IMR-90 (cell line): ENCODE results near the gene PSMD12. TPM values are rescaled to one million over a fixed set of nuclear protein-coding genes. Genes with fewer than 3 reads are reported as not detected.

Experiments
- ATAC-seq: fragments of 200-7000 bp; cut with Tn5 transposase; 2 replicates; pipeline ENCODE4 v1.9.1; 2020; ENCODE audit warnings: low read depth, mild to moderate bottlenecking, moderate library complexity
- BruUV-seq: library from RNA; stranded (reverse); fragments of 400-500 nt; replicated peaks from 2 replicates; lab custom pipeline; 2021; lab: Mats Ljungman, UMichigan
- CTCF ChIA-PET: fragments of 300-600 bp; formaldehyde crosslinking; extraction: SDS; loops from one replicate; lab custom pipeline; 2021; ENCODE audit warnings: antibody characterized with exemption; lab: Yijun Ruan, JAX
- POLR2A ChIA-PET: fragments of 300-600 bp; sonication (Branson Sonifier 250); formaldehyde crosslinking; loops from one replicate; lab custom pipeline; 2022; ENCODE audit warnings: antibody characterized with exemption; ENCODE audit not compliant: unreplicated experiment; lab: Charles Lee
- DNase-seq: peaks from one replicate; pipeline ENCODE4 v3.0.0; 2013
- H2AFZ ChIP-seq: replicated peaks from 2 replicates; pipeline ENCODE3; 2013; ENCODE audit warnings: low read length, mild to moderate bottlenecking; ENCODE audit not compliant: poor library complexity
- H2AK5ac ChIP-seq: 2 replicates; pipeline ENCODE4 v1.6.1; 2013; ENCODE audit warnings: low read depth, low read length, inconsistent platforms
- H2AK9ac ChIP-seq: replicated peaks from 2 replicates; pipeline ENCODE3; 2013; ENCODE audit warnings: mild to moderate bottlenecking, low read depth, low read length, moderate library complexity; ENCODE audit not compliant: poor library complexity
- H2BK120ac ChIP-seq: 2 replicates; pipeline ENCODE4 v1.6.1; 2013; ENCODE audit warnings: low read depth, low read length, inconsistent platforms
- H2BK15ac ChIP-seq: 3 replicates; pipeline ENCODE4 v1.6.1; 2013; ENCODE audit warnings: low read depth, low read length, inconsistent platforms
- H2BK20ac ChIP-seq: 2 replicates; pipeline ENCODE4 v1.6.1; 2013; ENCODE audit warnings: low read depth, mild to moderate bottlenecking, inconsistent platforms, low read length, moderate library complexity
- H2BK5ac ChIP-seq: 2 replicates; pipeline ENCODE4 v1.6.1; 2013; ENCODE audit warnings: mild to moderate bottlenecking, low read depth, low read length, inconsistent platforms; ENCODE audit not compliant: poor library complexity, severe bottlenecking
- H3K14ac ChIP-seq: replicated peaks from 2 replicates; pipeline ENCODE4 v1.6.1; 2013; ENCODE audit warnings: low read depth, low read length, inconsistent platforms
- H3K18ac ChIP-seq: 2 replicates; pipeline ENCODE4 v1.6.1; 2013; ENCODE audit warnings: low read depth, low read length, control low read depth
- H3K23ac ChIP-seq: 2 replicates; pipeline ENCODE4 v1.6.1; 2013; ENCODE audit warnings: low read depth, low read length, inconsistent platforms
- H3K27ac ChIP-seq: 2 replicates; pipeline ENCODE4 v1.5.1; 2013; ENCODE audit warnings: mild to moderate bottlenecking, control low read depth, low read length; ENCODE audit not compliant: insufficient read depth
- H3K27me3 ChIP-seq: 2 replicates; pipeline ENCODE4 v1.6.1; 2013; ENCODE audit warnings: low read length; ENCODE audit not compliant: control insufficient read depth, insufficient read depth
- H3K36me3 ChIP-seq: 2 replicates; pipeline ENCODE4 v1.6.1; 2013; ENCODE audit warnings: low read length, mixed read lengths; ENCODE audit not compliant: control insufficient read depth, insufficient read depth
- H3K4ac ChIP-seq: 2 replicates; pipeline ENCODE4 v1.6.1; 2013; ENCODE audit warnings: low read depth, low read length, inconsistent platforms
- H3K4me1 ChIP-seq: 2 replicates; pipeline ENCODE4 v1.6.1; 2013; ENCODE audit warnings: low read length, mixed read lengths; ENCODE audit not compliant: control insufficient read depth, insufficient read depth
- H3K4me2 ChIP-seq: 2 replicates; pipeline ENCODE4 v1.6.1; 2013; ENCODE audit warnings: low read depth, mild to moderate bottlenecking, control low read depth, low read length, moderate library complexity
- H3K4me3 ChIP-seq: 2 replicates; pipeline ENCODE4 v1.5.1; 2013; ENCODE audit warnings: low read depth, mild to moderate bottlenecking, control low read depth, low read length, moderate library complexity; ENCODE audit not compliant: insufficient read depth
- H3K56ac ChIP-seq: 2 replicates; pipeline ENCODE4 v1.6.1; 2013; ENCODE audit warnings: low read length, inconsistent platforms; ENCODE audit not compliant: insufficient read depth; ENCODE audit errors: extremely low read depth
- H3K79me1 ChIP-seq, 2 experiments: 2 replicates each; pipeline ENCODE4 v1.6.1; 2013; ENCODE audit warnings: low read length in 2 of 2, inconsistent platforms in 1 of 2, low read depth in 1 of 2
- H3K9ac ChIP-seq: 2 replicates; pipeline ENCODE4 v1.6.1; 2013; ENCODE audit warnings: low read depth, low read length, control low read depth
- H3K9me1 ChIP-seq: 2 replicates; pipeline ENCODE4 v1.6.1; 2013; ENCODE audit warnings: low read length, inconsistent platforms; ENCODE audit not compliant: insufficient read depth
- H3K9me3 ChIP-seq: 2 replicates; pipeline ENCODE4 v1.6.1; 2013; ENCODE audit warnings: low read length; ENCODE audit not compliant: control insufficient read depth, insufficient read depth
- H4K20me1 ChIP-seq: 2 replicates; pipeline ENCODE4 v1.6.1; 2013; ENCODE audit warnings: low read length, inconsistent platforms; ENCODE audit not compliant: insufficient read depth
- H4K5ac ChIP-seq: 2 replicates; pipeline ENCODE4 v1.6.1; 2013; ENCODE audit warnings: mild to moderate bottlenecking, low read depth, low read length, control low read depth
- H4K8ac ChIP-seq, 2 experiments: 2 replicates each; pipeline ENCODE4 v1.6.1; 2013; ENCODE audit warnings: low read depth in 2 of 2, low read length in 2 of 2, control low read depth in 1 of 2, inconsistent platforms in 1 of 2
- H4K91ac ChIP-seq: 2 replicates; pipeline ENCODE4 v1.6.1; 2013; ENCODE audit warnings: low read depth, low read length, inconsistent platforms; ENCODE audit not compliant: insufficient read depth
- BHLHE40 ChIP-seq: fragments of 150-350 bp; IDR thresholded peaks from 2 replicates; pipeline ENCODE4 v1.6.1; 2016; ENCODE audit warnings: mild to moderate bottlenecking, low read depth, low read length
- CEBPB ChIP-seq: IDR thresholded peaks from 2 replicates; pipeline ENCODE4 v1.6.1; 2012; ENCODE audit warnings: low read depth, low read length, improper control_type of control experiment
- CHD1 ChIP-seq: IDR thresholded peaks from 2 replicates; pipeline ENCODE4 v1.6.1; 2012; ENCODE audit warnings: low read depth, low read length, improper control_type of control experiment
- ELK1 ChIP-seq: fragments of 150-350 bp; IDR thresholded peaks from 2 replicates; pipeline ENCODE4 v1.6.1; 2016; ENCODE audit warnings: low read depth, mild to moderate bottlenecking, low read length, moderate library complexity, borderline replicate concordance
- FOS ChIP-seq: fragments of 150-350 bp; IDR thresholded peaks from 2 replicates; pipeline ENCODE4 v1.6.1; 2016; ENCODE audit warnings: low read depth, low read length
- MAFK ChIP-seq: IDR thresholded peaks from 2 replicates; pipeline ENCODE4 v1.6.1; 2012; ENCODE audit warnings: low read depth, low read length, improper control_type of control experiment
- MAZ ChIP-seq: IDR thresholded peaks from 2 replicates; pipeline ENCODE4 v1.6.1; 2012; ENCODE audit warnings: low read depth, mild to moderate bottlenecking, low read length, improper control_type of control experiment, moderate library complexity, borderline replicate concordance
- MXI1 ChIP-seq: IDR thresholded peaks from 2 replicates; pipeline ENCODE4 v1.6.1; 2012; ENCODE audit warnings: low read depth, mild to moderate bottlenecking, low read length, moderate library complexity, borderline replicate concordance
- NFE2L2 ChIP-seq: fragments of 150-350 bp; IDR thresholded peaks from 2 replicates; pipeline ENCODE4 v1.6.1; 2016; ENCODE audit warnings: low read depth, mild to moderate bottlenecking, low read length
- POLR2A ChIP-seq: IDR thresholded peaks from 2 replicates; pipeline ENCODE4 v1.6.1; 2012; ENCODE audit warnings: mild to moderate bottlenecking, low read depth, low read length
- RAD21 ChIP-seq: IDR thresholded peaks from 2 replicates; pipeline ENCODE4 v1.6.1; 2012; ENCODE audit warnings: low read length, improper control_type of control experiment
- RCOR1 ChIP-seq: IDR thresholded peaks from 2 replicates; pipeline ENCODE4 v1.6.1; 2012; ENCODE audit warnings: mild to moderate bottlenecking, low read length, improper control_type of control experiment; ENCODE audit not compliant: insufficient replicate concordance
- RFX5 ChIP-seq: IDR thresholded peaks from 2 replicates; pipeline ENCODE4 v1.8.0; 2012; ENCODE audit warnings: low read depth, mild to moderate bottlenecking, low read length, moderate library complexity
- SMC3 ChIP-seq: fragments of 150-350 bp; IDR thresholded peaks from 2 replicates; pipeline ENCODE4 v1.6.1; 2016; ENCODE audit warnings: low read depth, mild to moderate bottlenecking, antibody characterized with exemption, low read length, moderate library complexity
- USF2 ChIP-seq: fragments of 150-350 bp; IDR thresholded peaks from 2 replicates; pipeline ENCODE4 v1.6.1; 2017; ENCODE audit warnings: mild to moderate bottlenecking, antibody characterized with exemption, low read length, low read depth
- WGBS, 2 experiments: methylation state at CpG; one replicate each; pipeline versions ENCODE4 v1.1.5 to v1.1.7; 2013; ENCODE audit warnings: missing lambda C conversion rate in 2 of 2; ENCODE audit not compliant: insufficient read length in 1 of 2; ENCODE audit errors: extremely low coverage in 2 of 2; 5-methylcytosine and 5-hydroxymethylcytosine counted together
- dilution Hi-C: fragments of 300-500 bp; cut with HindIII; formaldehyde crosslinking; loops from one replicate; pipeline ENCODE4 v1.14.3; 2018; ENCODE audit warnings: low sequenced_read_pairs; ENCODE audit not compliant: unreplicated experiment
- in situ Hi-C: fragments of 300-500 bp; cut with MboI; formaldehyde crosslinking; loops from 3 replicates; pipeline ENCODE4 v1.14.3; 2019; ENCODE audit warnings: low sequenced_read_pairs, inconsistent platforms, mixed read lengths
- intact Hi-C: fragments of 100-400 bp; cut with micrococcal nuclease; formaldehyde crosslinking; loops from 2 replicates; pipeline ENCODE4 v1.10.0; 2022
- polyA plus RNA-seq, 3 experiments: library from polyadenylated mRNA; depleted of rRNA; stranded (reverse); fragments of >200 nt; gene quantifications; 2 replicates each; pipeline ENCODE4 v1.2.3, GENCODE V29; 2012; ENCODE audit warnings: low replicate concordance in 1 of 3
- total RNA-seq: library from RNA; depleted of rRNA; stranded (reverse); fragments of >200 nt; gene quantifications from 2 replicates; pipeline ENCODE4 v1.2.3, GENCODE V29; 2012
- TF ChIP-seq, protein P1 (sequence below): conservative IDR thresholded peaks from 2 replicates; pipeline ENCODE4 v1.5.1; 2012; ENCODE audit warnings: mild to moderate bottlenecking, low read depth, low read length, improper control_type of control experiment

Gene PSMD12
- total and polyA plus RNA-seq, 2 of the 4 experiments (the other 2 are of a cell fraction): 17.9 to 39.7 TPM

DNA sequence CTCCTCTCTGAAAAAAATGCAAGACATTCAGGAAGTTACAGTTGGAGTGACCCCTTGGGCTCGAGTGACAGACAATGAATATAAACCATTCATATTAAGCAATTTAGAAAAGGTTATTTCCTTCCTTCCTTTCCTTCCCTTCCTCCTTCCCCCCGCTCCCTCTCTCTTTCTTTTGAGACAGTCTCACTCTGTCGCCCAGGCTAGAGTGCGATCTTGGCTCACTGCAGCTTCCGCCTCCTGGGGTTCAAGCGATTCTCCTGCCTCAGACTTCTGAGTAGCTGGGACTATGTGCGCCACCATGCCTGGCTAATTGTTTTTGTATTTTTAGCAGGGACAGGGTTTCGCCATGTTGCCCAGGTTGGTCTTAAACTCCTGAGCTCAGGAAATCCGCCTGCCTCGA, 13.2 kb downstream of the PSMD12 start:
- peaks cover 44 to 48% of the 10 kb centered on the region in 2 experiments for H3K79me1 ChIP-seq
- DNase-seq (no peak), ATAC-seq (no peak)
- H2AK5ac ChIP-seq: no peak overlapping the region
- BruUV-seq: no TSS peak
- no peak overlapping the region for H2BK5ac ChIP-seq
- no peak overlapping the region for H4K5ac ChIP-seq
- H3K18ac ChIP-seq: no peak overlapping the region
- H3K9me1 ChIP-seq: peaks cover 3% of the 10 kb centered on the region; the same call in 1 of the 2 replicates
- 100% methylated on average over 2 of the region's 10 CpGs; no CpG with 5 or more reads in 1 of the 2 experiments for WGBS, 2 experiments
- no peak overlapping the region for H3K27ac ChIP-seq
- no peak overlapping the region for H2BK15ac ChIP-seq
- H3K56ac ChIP-seq: no peak overlapping the region
- intact Hi-C loops (no loop called here), dilution Hi-C loops (no loop called here), in situ Hi-C loops (no loop called here)
- H3K36me3 ChIP-seq: peaks cover 42% of the 10 kb centered on the region
- POLR2A ChIA-PET: no interaction called here
- no peak overlapping the region for H4K91ac ChIP-seq
- H3K23ac ChIP-seq: no peak overlapping the region
- TF ChIP-seq RAD21: no peak
- TF ChIP-seq, protein P1, sequence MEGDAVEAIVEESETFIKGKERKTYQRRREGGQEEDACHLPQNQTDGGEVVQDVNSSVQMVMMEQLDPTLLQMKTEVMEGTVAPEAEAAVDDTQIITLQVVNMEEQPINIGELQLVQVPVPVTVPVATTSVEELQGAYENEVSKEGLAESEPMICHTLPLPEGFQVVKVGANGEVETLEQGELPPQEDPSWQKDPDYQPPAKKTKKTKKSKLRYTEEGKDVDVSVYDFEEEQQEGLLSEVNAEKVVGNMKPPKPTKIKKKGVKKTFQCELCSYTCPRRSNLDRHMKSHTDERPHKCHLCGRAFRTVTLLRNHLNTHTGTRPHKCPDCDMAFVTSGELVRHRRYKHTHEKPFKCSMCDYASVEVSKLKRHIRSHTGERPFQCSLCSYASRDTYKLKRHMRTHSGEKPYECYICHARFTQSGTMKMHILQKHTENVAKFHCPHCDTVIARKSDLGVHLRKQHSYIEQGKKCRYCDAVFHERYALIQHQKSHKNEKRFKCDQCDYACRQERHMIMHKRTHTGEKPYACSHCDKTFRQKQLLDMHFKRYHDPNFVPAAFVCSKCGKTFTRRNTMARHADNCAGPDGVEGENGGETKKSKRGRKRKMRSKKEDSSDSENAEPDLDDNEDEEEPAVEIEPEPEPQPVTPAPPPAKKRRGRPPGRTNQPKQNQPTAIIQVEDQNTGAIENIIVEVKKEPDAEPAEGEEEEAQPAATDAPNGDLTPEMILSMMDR: no peak
- TF ChIP-seq POLR2A: no peak
- TF ChIP-seq MAZ: no peak
- no peak for TF ChIP-seq NFE2L2
- TF ChIP-seq ELK1: no peak
- TF ChIP-seq BHLHE40: no peak
- TF ChIP-seq FOS: no peak
- TF ChIP-seq USF2: no peak
- no peak for TF ChIP-seq RFX5
- TF ChIP-seq CEBPB: no peak
- no peak for TF ChIP-seq SMC3
- no peak for TF ChIP-seq MXI1
- no peak for TF ChIP-seq MAFK
- no peak for TF ChIP-seq CHD1
- TF ChIP-seq RCOR1: no peak
- H3K9me3 ChIP-seq: no peaks in the 10 kb centered on the region
- no peaks in the 10 kb centered on the region for H3K27me3 ChIP-seq
- H3K9ac ChIP-seq: no peak overlapping the region
- no peak overlapping the region for H3K4ac ChIP-seq
- no peak overlapping the region for H3K4me2 ChIP-seq
- H2AFZ ChIP-seq: no peak overlapping the region
- no peak overlapping the region for H4K8ac ChIP-seq
- H2AK9ac ChIP-seq: no peak overlapping the region
- no peak overlapping the region for H3K4me3 ChIP-seq
- peaks cover 11% of the 10 kb centered on the region for H4K20me1 ChIP-seq
- H2BK120ac ChIP-seq: no peak overlapping the region
- CTCF ChIA-PET: no interaction called here
- no peak overlapping the region for H3K14ac ChIP-seq
- H3K4me1 ChIP-seq: no peaks in the 10 kb centered on the region
- no peak overlapping the region for H2BK20ac ChIP-seq
